Right hindlimb (tissue), 1 donor: ENCODE measurements around the gene LMF2.

Experiments
- DNase-seq: peaks from one replicate; pipeline ENCODE4 v3.0.0-alpha.2; 2018

The LMF2 gene

GRCh38 chr22:50502628-50503474 is 4.7 kb downstream of the LMF2 start:
- DNase-seq: no peak

GRCh38 chr22:50502096-50502495 is 5.4 kb downstream of the LMF2 start:
- no peak for DNase-seq

- DNase-seq: no peak
Observed at GRCh38 chr22:50500452-50500851, 7.0 kb downstream of the LMF2 start.

- no peak for DNase-seq
Observed at GRCh38 chr22:50498322-50498890, 9.1 kb downstream of the LMF2 start.

- no peak for DNase-seq
Observed at GRCh38 chr22:50497093-50497492, 10.4 kb downstream of the LMF2 start.

- no peak for DNase-seq
Observed at GRCh38 chr22:50490531-50491308, 16.8 kb downstream of the LMF2 start.

- DNase-seq: no peak
Observed at GRCh38 chr22:50489363-50490243, 17.9 kb downstream of the LMF2 start.

GRCh38 chr22:50488886-50489285 is 18.6 kb downstream of the LMF2 start:
- DNase-seq: no peak

GRCh38 chr22:50488006-50488677 is 19.4 kb downstream of the LMF2 start:
- DNase-seq: no peak

- DNase-seq: no peak
Observed at GRCh38 chr22:50487290-50488005, 20.1 kb downstream of the LMF2 start.

- DNase-seq: no peak
Observed at GRCh38 chr22:50486561-50487289, 20.8 kb downstream of the LMF2 start, which contains the start of gene MIOX. Gene MIOX (plus strand): TSS chr22:50486859. CDS start chr22:50486898, 39 bp downstream.

GRCh38 chr22:50485221-50486131 is 22.0 kb downstream of the LMF2 start:
- DNase-seq: no peak

- no peak for DNase-seq
Observed at GRCh38 chr22:50483977-50484853, 23.3 kb downstream of the LMF2 start.

GRCh38 chr22:50483556-50483955 is 23.9 kb downstream of the LMF2 start:
- no peak for DNase-seq

GRCh38 chr22:50483106-50483505 is 24.4 kb downstream of the LMF2 start:
- no peak for DNase-seq

- no peak for DNase-seq
Observed at GRCh38 chr22:50482107-50483074, 25.1 kb downstream of the LMF2 start.

GRCh38 chr22:50481440-50482106 is 25.9 kb downstream of the LMF2 start, which contains the start of gene ADM2:
Gene ADM2 (plus strand): TSS chr22:50481543. CDS start chr22:50481848, 305 bp downstream.
- no peak for DNase-seq
